GM12873 (cell line): ENCODE results near the gene EDDM13.

Experiments
- TF ChIP-seq, protein P1 (sequence below): IDR thresholded peaks from 2 replicates; pipeline ENCODE4 v1.5.1; 2012; ENCODE audit warnings: low read depth, mild to moderate bottlenecking, moderate library complexity, low read length, control low read depth; ENCODE audit not compliant: insufficient read depth; ENCODE audit errors: missing control alignments

EDDM13 gene

DNA sequence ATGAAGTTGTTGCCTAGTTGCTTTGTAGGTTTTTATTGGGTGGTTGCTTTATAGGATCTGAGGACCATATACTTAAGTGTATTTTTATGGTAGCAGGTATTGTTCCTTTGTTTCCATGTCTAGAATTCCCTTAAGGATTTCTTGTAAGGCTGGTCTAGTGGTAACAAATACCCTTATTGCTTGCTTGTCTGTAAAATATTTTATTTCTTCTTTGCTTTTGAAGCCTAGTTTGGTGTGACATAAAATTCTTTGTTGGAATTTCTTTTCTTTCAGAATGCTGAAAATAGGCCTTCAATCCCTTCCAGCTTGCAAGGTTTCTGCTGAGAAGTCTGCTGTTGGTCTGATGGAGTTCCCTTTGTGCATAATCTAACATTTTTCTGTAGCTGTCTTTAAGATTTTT, 60.1 kb downstream of the EDDM13 start:
- TF ChIP-seq, protein P1, sequence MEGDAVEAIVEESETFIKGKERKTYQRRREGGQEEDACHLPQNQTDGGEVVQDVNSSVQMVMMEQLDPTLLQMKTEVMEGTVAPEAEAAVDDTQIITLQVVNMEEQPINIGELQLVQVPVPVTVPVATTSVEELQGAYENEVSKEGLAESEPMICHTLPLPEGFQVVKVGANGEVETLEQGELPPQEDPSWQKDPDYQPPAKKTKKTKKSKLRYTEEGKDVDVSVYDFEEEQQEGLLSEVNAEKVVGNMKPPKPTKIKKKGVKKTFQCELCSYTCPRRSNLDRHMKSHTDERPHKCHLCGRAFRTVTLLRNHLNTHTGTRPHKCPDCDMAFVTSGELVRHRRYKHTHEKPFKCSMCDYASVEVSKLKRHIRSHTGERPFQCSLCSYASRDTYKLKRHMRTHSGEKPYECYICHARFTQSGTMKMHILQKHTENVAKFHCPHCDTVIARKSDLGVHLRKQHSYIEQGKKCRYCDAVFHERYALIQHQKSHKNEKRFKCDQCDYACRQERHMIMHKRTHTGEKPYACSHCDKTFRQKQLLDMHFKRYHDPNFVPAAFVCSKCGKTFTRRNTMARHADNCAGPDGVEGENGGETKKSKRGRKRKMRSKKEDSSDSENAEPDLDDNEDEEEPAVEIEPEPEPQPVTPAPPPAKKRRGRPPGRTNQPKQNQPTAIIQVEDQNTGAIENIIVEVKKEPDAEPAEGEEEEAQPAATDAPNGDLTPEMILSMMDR, result no peak

DNA sequence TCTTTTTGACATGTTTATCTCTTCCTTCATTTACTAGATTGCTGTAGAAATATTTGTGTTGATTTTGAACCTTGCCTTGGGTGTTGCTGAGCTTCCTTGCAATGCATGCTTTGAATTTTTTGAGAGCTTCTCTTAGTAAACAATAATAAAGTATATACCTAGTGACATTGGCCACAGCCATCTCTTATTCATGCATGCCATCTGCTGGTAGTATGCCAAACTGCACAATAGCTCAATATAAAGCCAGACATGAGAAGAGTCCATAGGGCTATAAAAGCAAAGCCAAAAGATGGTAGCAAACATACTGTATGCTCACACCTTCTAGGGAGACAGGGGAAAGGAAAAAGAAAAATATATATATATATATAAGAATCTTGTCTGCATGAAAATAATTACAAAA, 61.0 kb downstream of the EDDM13 start:
- TF ChIP-seq, protein P1, result peak; percentile 76

DNA sequence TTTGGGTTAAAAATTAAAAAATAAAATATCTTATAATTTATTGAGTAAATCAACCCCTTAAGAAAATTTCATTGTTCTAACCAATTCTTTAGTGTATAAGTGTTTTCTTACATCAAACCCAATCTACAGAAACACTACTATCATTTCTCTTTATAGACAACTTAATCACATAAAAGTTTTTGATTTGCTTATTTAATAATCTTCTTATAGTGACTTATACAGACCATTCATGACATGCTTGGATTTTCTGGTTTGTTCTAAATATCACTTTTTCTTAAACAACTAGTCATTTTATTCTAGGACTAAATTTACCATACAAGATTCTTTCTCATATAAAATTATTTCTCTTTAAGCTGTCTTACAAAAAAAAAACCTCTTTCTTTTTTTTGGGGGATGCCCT, 69.4 kb downstream of the EDDM13 start:
- TF ChIP-seq, protein P1, result no peak

DNA sequence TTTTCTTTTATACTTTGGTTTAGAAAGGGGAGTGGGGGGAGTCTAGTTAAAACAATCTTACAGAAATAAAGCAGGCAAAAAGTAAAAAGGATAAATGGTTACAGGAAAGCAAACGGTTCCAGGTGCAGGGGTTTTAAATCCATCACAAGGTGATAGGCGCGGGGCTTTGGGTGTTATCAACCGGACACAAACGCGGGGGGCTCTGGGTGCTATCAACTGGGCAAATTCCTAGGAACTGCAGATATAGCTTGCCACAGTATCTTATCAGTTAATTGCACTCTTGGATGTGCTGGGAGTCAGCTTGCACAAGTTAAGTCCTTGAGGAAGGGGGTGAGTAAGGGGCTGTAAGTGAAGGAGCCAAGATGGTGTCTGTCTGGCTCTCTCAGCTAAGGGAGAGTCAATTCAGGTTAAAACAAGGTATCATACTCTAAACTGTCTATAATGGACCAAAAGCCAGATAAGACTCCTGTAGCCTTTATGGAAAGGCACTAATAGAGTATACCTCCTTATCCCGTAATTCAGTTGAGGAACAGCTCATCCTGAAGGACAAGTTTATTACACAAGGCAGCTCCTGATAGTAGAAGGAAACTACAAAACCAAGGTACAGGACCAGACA, 74.7 kb downstream of the EDDM13 start:
- TF ChIP-seq, protein P1, result no peak

DNA sequence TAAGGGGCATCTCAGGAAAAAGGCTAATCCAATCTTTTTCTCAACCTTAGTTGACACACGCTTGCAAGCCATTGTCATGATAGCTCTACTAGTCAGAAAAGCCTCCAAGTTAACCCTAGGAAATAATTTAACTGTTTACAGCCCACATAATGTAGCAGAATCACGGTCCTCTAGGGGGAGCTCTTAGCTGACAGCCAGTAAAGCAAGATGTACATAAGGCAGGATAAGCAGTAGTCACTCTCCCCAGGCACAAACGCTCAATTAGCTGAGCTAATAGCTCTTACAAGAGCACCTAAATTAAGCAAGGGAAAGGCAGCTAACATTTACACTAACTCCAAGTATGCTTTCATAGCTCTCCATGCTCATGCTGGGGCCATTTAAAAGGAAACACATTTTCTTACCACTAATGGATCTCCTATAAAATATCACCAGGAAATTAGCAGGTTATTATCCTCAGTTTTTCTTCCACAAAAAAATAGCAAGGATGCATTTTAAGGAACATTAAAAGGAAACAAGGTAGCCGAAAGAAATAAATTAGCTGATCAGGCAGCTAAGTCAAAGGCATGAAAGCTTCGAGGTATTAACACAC, 75.8 kb downstream of the EDDM13 start:
- TF ChIP-seq, protein P1, result peak; percentile 66

DNA sequence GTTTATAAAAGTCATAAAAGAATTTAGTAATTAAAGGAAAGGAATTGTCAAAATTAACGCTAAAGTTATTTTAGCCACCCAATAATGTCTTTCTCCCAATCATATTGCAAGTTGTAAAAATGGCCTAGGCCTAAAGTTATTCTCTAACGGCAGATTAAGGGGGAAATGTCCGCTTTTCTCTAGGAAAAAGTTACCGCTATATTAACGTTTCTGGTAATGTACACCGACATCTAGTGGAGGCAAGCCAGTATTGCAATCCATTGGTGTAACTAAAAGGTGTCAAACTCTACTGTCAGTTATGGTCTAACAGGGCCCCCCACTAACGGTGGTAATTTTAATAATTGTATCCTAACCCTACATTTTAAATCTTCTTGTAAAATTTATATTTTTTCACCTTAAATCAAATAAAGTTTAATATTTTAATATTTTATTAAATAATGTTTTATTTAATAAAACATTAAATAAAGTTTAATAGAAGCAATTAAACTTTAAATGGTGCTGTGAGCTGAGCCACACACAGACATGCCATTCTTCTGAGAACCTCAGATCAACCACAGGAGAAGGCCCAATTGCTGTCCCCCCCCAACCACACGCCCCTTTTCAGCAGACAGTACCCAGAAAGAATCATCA, 78.0 kb downstream of the EDDM13 start:
- TF ChIP-seq, protein P1, result peak; percentile 83

DNA sequence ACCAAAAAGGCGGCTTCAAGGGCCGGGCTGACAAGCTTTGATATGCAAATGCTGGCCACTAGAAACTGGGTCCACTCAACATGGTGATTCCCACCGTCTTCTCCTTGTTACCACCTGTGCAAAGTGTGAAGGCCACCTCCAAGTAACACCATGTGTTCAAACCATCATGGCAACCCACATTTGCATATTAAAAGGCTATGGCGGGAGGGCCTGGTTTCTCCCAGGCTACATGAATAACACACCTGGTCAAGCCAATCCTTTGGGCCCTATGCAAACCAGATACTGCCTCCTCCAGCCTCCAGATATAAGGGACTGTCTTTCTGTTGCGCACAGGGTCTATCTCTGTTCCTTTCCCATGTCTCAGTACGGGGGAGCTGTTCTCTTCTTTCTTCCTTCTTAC, 78.7 kb downstream of the EDDM13 start:
- TF ChIP-seq, protein P1, result no peak
